ENCODE measurements around the gene SYT7.
A peak's percentile ranks its signal among the peaks of the same experiment; 100 is the strongest.

SYT7 gene

DNA sequence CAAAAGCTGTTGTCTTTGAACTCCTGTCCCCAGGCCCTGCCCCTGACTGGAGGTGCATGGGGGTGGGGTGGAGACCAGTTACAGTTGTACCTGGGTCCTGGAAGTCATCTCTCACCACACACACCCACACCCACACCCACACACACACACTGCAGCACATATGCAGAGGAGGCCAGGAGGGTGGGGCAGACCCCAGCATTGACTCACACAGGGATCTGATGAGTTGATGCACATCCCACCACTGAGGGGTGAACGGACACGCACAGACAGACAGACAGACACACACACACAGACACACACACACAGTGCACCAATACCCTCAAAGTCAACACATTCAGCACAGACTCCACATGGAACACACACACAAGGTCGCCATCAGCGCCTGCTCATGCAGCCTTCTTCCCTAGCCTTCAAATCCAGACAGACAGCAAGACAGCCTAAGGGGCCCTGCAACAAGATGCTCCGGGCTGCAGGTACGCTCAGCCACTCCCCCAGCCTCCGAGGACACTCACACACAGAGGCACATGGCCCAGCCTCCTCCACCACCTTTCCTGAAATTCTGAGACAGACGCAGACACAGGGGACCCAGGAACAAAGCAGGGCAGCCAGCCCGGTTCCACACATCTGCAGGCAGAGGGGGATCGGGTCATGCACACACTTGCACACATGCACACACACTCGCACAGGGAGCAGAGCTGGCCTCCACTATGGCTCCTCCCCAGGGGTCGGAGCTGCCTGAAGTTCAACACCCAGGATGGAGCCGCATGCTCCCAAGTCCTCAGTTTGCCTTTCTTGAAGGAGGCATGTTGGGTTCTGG, 26.5 kb downstream of the SYT7 start:
- DNase-seq (ENCODE audit: low spot score), result no peak

DNA sequence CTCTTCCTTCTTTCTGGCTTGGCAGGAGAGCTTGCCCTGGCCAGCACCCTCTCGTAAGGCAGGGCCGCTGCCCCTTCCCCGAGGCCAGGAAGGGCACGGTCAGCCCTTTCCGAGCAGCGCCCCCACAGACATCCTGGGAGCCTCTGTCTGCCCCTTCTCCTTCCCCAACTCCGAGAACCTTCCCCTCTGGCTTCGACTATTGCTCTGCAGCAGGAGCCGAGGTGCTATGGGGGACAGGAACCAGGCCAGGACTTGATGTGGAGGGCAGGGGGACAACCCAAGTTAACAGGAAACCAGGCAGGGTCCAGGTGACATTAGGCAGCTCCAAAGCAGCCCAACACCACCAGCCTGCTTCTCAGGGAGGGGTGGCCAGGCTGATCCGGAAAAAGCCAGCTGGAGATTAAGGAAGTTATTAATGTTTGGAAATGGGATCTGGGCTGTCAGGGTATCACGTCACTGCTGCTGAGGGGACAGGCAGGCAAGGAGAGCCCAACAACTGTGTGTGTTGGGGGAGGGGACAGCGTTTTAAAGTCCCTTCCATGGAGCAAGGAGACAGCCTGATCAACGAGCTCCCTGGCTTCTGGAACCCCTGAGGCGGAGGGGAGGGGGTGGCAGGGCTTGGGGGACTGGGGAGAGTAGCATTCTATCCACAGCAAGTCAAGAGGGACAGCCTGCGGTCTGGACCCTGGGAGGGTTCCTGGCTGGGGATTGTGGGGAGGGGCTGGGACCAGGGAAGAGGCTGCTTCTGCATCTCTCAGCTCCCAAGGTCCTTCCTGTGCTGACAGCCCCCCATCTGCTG, 27.3 kb downstream of the SYT7 start:
- DNase-seq (ENCODE audit: low spot score), result no peak

DNA sequence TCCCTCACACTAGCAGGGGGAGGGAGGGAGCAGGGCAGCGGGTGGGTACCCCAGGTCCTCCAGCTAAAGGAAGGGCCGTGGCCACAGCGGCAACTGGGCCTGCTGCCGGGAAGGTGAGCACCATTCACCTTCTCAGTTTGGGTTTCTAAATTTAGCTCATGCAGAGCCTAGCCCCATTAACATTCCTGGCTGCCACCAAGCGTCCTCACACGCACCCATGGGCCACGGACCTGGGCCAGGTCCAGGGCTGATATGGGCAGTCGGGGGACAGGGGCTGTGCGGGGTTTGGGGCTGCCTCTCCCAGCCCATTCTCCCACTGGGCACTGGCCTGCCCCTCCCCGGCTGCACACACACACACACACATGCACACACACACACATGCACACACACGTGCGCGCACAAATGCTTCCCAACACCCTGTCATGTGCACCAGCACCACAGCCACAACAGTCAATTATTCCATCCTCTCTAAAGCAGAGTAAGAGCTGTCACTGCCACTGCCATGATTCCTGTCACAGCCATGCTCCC, 28.7 kb downstream of the SYT7 start:
- DNase-seq (ENCODE audit: low spot score), result no peak

DNA sequence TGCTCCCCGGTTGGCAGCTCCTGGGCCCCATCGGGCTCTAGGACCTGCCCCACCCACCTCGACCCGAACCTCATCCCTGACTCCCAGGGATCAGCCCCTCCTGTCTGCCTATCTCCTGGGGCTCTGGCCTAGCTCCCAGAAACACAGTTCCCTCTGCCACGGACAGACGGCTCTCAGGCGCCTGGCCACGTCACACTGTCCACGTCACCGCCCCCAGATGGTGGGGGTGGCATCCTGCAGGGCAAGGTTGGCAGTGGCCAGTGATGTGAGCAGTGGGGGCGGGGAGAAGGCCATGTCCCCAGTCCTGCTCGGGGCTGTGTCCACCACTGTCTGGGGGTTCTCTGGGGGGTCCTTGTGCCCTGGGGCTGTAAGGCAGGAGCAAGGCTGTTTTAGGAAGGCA, 29.2 kb downstream of the SYT7 start:
- DNase-seq (ENCODE audit: low spot score), result no peak

DNA sequence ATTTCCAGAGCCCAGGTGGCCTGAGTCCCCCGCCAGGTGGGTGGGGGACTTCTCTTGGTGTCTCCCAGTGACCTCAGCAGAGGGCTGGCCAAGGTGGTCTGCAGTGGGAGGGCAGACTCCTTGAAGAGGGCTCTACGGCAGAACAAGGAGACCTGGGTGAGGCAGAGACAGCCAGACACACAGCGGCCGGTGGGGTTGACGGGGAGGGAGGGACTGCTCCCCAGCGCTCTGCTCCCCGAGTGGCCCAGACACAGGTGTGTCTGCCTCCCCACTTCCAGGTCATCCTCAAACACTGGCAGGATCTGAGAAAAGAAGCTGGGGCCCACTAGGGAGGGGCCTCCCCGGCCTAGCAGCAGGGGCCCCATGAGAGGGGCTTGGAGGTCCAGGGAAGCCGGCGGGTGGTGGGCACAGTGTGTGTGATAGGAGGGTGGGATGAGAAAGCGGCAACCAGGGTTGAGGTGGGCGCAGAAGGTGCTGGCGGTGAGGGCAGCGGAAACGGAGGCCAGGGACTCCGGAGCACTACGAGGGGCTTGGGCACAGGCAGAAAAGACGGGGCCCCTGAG, 30.1 kb downstream of the SYT7 start:
- no peak for DNase-seq (ENCODE audit: low spot score)

DNA sequence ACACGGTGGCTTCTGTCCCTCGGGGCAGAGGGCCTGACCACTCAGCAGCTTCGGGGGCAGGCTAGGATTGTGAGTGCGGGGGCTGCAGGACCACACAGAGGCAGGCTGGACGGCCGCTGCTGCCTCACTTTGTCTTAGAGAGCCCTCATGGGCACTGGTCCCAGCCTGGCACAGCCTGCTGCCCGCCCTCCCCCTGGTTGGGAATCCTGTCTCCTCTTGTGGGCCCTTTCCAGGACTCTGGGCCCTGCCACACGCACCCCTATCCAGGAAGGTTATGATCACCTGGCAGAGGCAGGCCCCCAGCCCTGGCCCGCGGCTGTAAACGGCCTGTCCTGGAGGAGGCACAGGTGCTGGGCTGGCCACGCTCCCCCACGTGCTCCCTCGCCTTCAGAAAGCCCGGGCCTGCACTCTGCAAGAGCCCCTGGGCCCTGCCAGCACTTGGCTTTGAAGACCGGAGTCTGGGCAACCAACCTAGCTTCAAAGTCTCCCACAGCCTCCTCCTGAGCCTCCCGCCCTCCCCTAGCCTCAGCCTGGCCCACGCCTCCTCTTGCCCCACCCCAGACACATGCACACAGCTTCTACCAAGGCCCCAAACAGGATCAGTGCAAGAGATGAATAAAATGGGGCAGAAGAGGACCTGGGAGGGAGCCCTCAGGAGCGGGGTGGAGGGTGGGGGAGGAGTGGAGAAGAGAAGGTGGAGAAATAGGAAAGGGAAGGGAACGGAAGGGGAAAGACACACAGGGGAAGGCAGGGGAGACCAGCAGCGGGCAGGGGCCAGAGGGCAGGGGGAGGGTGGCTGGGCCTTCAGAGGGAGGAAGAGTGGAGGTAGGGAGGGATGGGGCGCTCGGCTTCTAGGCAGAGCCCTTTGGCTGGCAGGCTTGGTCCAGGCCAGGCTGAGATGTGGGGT, 31.0 kb downstream of the SYT7 start:
- no peak for DNase-seq (ENCODE audit: low spot score)

DNA sequence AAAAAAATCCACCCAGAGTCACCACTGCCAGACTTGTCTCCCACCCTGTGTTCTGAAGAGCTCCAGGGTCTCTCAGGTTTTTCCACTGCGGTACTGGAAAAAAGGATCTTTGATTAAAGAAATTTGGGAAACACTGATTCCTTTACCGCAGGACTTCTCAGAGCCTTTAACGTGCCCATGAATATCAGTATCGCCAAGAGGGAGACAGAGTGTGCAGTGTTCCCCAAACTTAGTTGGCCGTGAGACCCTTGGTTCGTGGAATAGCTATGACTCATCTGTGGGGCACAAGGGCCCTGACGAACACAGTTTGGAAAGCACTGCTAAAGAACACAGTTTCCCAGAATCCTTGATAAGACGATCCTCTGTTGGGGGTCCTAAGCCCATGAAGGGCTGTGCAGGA, 31.7 kb downstream of the SYT7 start:
- no peak for DNase-seq (ENCODE audit: low spot score)

DNA sequence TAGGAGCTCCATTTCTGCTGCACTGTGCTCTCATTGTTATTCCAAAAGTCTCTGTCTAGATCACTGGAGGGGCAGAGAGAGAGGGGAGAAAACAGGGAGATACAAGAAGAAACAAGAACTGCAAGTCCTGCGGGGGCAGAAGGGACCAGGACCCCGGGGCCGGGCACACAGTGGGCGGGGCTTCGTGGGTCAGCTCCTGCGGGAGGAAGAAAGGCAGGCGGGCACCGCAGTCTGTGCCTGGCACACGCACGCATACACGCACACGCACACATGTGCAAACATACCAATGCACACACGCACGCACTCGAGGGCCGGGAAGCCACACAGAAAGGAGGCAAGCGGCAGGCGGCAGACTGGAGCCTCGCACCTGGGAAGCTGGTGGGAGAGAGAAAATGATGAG, 33.6 kb downstream of the SYT7 start:
- no peak for DNase-seq (ENCODE audit: low spot score)

DNA sequence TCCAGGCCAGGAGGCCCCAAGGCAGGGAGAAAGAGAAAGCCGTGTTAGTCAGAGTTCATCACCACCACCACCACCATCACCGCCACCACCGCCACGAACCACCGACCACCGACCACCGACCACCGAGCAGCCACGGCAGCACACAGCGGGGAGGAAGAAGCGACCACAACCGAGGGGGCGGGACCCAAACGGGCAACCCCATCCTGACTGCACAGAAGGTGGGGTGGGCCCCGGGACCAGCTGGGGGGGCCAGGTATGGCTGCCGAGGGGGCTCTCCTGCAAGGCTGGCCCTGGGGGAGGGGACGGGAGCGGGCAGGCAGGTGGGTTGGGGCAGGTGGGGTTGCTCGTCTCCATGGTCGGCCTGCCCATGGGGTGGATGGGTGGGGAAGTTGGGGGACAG, 34.2 kb downstream of the SYT7 start:
- DNase-seq (ENCODE audit: low spot score), result no peak

DNA sequence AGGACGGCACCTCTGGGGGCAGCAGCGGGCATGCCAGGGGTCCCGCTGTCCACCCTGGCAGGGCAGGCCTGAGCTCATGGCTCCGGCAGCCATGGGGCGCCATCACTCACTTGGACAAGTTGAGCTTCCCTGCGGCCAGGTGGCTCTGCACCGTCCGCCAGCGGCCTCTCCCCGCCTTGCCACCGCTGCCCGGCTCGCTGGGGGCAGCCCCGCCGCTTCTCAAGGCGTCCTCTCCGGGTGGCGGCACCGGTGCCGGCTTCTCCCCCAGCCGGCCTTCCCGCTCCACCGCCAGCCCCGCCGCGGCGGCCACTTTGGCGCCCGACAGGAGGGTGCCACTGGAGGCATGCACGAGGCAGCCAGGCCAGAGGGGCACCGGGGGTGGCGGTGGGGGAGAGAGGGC, 35.0 kb downstream of the SYT7 start:
- no peak for DNase-seq (ENCODE audit: low spot score)

DNA sequence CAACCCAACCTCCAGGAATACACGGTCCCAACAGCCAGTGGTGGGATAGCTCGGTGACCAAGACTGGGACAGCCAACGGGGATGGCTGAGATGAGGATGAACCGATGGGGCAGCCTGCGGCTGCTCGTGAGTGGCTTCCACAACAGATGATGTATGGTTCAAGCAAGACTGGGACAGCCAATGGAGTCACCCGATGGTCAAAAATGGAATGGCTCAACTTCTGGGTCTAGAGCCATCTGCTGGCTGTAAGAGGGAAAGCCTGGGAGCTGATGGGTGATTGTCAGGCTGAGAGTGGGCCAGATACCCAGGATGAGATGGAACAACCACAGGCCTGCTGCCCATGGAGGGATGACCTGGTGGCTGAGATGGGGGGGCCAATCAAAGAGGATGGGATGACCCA, 35.5 kb downstream of the SYT7 start:
- DNase-seq (ENCODE audit: low spot score), result peak; percentile 99

DNA sequence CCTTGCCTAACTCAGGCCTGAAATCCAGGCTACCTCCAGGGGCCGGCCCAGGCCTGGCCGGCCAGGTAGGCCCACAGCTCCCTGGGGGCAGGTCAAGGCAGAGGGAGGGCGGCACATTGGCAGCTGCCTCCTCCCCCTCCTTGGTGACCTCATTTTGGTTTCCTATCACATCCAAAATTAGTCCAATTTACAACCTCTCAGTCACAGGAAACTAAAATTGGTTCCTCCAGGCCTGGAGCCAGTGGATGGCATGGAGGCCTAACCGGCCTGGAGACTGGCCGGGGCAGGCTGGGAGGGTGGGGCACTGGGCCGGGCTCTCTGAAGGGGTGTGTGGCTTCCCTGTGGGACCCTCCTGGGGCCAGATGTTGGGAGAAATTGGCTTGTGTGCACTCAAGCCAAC, 36.4 kb downstream of the SYT7 start:
- no peak for DNase-seq (ENCODE audit: low spot score)

DNA sequence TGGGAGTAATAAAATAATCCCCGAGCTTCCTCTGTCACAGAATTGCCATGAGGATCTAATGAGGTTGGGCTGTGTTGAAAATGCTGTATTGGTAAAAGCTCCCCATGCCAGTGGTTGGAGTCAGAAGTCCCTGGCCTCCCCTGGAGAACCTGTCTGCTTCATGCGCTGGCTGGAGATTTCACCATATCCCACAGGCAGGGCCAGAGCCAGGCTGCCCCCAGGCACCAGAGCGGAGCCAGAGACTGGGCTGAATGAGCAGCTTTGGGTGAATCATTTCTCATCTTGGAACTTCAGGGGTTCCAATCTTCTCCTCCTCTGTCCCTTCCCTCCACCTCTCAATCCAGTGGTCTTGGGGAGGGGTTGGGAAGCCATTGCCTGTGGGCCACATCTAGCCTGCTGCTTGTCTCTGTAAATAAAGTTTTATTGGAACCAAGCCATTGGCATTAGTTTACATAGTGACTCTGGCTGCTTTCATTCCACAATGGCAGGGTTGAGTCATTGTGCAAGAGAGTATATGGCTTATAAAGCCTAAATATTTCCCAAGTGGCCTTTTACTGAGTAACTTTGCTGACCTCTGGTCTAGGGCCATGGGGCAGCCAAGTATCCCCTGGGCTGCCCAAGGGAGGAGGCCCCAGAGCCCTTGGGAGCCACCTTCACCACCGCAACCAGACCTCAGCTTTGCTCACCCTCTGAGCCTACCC, 37.1 kb downstream of the SYT7 start:
- no peak for DNase-seq (ENCODE audit: low spot score)

DNA sequence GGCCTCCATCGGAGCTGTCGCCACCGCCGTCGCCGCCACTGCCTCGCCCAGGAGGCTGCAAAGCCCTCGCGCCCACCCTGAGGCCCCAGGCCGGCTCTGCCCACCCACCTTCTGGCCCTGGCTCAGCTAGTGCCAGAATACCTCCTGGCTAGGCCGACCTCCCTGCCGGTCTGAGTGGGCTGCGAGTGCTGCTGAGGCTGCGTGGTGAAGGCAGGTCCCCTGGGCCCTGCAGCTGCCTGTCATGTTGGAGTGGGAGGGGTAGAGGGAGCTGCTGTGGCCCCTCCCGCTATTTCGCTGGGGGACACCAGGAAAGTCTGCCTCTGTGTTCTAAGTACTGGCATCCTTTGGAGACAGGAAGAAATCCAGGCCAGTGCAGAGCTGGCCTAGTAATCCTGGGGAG, 38.2 kb downstream of the SYT7 start:
- DNase-seq (ENCODE audit: low spot score), result no peak

DNA sequence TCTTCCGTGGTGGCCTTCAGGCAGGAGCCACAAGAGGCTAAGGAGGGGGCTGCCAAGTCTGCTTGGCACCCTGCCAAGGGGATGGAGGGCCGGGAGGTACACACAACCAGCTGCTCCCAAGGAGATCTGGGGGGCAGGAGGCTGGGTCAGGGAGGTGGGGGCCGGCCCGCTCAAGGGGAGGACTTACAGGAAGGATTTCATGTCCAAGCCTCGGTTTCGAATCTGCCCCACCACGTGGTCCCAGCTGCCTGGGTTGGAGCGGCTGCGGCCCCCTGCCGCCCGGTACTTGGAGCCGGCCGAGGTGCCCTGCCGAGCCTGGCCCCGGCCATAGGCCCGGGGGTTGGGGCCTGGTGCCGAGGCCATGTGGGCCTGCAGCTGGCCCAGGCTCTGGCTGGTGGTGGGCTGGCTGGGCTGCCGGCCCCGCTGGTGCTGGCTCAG, 38.8 kb downstream of the SYT7 start:
- DNase-seq (ENCODE audit: low spot score), result no peak

DNA sequence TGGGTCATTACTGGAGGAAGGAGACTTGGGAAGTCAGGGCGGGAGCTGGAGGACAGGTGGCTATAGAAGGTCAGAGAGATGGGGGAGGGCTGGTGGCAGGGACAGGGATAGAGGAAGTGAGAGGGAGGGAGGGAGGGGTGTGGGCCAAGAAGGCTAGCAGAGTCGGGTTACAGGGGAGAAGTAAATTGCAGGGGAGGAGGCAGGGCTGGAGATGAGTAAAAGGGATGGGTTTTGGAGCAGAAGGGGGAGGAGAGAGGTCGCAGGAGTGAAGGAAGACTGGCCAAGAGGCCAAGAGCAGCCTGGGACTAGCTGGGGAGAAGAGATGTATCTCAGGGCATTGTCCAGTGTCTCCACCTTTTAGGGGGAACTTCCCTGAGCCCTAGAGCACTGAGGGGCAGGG, 39.3 kb downstream of the SYT7 start:
- no peak for DNase-seq (ENCODE audit: low spot score)

DNA sequence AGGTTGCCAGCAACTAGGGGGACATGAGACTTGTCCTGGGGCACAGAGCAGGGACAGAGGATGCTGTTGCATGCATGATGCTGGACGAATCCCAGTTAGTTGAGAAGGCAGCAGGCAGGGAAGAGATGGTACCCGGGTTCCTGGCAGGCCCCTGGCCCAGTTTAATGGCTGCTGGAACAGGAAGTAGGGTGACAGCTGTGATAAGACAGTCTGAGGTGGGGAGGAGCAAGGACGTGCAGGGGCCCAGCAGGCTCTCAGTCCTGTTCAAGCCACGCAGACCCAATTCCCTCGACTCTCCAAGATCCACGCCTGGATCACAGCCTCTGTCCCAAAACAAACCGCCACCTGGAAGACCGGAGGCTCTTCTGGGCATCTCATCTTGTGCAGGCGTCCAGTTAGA, 40.3 kb downstream of the SYT7 start:
- DNase-seq (ENCODE audit: low spot score), result no peak

DNA sequence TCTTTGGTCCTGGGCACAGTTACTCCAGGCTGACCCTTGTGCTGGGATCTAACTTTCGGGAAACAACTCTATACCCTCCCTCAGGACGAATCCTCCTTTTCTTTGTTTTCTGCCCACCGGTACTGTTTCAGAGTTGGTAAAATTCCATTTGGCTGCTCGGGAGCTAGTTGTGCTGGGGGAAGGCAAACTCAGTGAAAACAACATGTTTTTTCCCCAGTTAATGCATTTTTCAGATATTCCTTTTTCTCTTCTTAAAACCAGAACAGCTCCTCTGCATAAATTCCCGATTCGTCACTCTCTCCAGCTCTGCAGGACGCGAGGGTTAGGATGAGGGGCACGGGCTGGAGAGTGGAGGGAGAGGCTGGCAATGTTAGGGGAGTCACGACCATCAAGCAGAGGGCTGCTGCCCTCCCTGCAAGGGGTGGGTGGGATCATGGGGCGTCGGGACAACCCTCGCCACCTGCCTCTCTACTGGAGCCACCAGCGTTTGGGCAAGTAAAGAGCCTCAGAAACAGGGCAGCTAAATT, 41.0 kb downstream of the SYT7 start:
- DNase-seq (ENCODE audit: low spot score), result no peak

DNA sequence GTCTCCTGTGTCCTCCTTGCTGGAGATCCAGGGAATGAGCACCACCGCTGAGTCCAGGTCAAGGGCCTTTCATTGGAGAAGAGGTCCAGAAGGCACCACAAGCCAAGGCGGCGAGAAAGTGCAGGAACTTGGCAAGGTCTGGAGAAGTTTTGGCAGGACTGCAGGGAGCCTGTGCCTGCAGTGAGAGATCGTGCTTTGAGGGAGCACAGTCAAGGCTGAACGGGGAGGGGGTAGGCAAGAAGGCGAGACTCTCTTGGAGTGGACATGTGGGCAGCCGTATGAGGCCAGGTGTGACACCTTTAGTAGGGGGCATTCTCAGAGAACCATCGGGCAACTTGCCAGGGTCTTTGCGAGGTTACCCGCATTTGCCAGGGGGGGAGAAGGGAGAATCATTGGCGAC, 41.9 kb downstream of the SYT7 start:
- DNase-seq (ENCODE audit: low spot score), result no peak

DNA sequence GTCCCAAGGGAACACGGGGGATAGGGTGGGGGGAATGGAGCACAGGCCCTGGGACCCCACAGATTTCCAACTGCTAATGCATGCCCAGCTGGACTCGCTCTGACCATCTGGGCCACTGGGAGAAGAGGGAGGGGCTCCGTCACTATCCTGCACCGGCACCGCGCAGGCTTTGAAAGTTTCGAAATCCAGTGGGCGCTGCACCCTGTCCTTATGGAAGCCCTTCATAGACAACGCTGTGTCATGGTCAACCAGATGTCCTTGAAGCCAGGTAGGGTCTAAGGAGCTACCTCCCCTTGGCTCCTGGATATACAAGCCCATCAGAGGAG, 42.3 kb downstream of the SYT7 start:
- no peak for DNase-seq (ENCODE audit: low spot score)

DNA sequence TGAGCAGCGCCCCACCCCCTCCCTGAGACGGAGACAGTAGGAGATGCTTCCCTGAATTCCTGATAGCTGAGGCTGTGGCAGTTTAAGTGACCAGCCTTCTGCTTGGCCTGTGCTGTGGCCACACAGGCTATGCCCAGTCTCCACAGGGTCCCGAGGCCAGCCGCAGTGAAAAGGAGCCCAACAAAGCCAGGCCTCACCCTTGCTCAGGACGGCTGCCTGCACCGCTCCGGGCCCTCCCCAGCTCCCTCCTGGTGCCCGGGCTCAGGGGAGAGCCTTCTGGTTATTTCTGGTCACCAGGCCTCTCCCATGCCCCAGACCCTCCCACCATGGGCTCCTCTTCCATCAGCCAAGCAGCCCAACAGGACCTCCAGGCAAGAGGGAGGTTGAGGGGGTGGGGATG, 43.5 kb downstream of the SYT7 start:
- no peak for DNase-seq (ENCODE audit: low spot score)

Measured in HuH-7.5 (cell line).